D721Med (cell line): ENCODE measurements around the gene ADAM8.

Experiments
- DNase-seq: peaks from one replicate; pipeline ENCODE4 v3.0.0; 2011; ENCODE audit warnings: low spot score; ENCODE audit not compliant: insufficient read length
- FAIRE-seq: peaks from 2 replicates; lab custom pipeline; 2011; peaks lifted over from hg19 to GRCh38; lab: Jason Lieb, UNC
- TF ChIP-seq, protein P1 (sequence below): IDR thresholded peaks from 2 replicates; pipeline ENCODE4 v1.5.1; 2012; ENCODE audit warnings: mild to moderate bottlenecking, control low read depth; ENCODE audit not compliant: insufficient read depth; ENCODE audit errors: missing control alignments

The ADAM8 gene

DNA sequence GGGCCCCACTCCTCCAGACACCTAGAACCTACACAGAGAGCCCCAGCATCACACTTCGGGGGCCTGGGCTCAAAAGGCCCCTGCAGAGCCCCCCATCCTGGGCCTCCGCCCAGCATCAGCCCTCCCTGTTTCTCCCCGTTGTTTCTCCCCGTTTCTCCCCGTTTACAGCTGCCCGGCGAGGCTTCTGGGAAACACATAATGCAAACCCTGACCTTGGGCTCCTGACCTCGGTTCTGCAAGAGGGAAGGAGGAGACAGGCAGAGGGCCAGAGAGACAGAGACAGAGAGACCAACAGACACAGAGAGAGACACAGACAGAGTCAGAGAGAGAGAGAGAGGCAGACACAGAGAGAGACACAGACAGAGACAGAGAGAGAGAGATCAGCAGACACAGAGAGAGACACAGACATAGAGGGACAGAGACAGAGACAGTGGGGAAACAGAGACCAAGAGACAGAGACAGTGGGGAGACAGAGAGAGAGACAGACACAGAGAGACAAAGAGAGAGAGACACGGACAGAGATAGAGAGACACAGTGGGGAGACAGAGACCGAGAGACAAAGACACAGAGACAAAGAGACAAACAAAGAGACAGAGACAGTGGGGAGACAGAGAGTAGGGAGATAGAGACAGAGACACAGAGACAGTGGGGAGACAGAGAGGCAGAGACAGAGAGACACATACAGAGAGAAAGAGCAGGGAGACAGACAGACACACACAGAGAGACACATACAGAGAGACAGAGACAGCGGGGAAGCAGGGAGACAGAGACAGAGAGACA, 26.5 kb downstream of the ADAM8 start:
- FAIRE-seq (no peak), DNase-seq (no peak)
- TF ChIP-seq, protein P1, sequence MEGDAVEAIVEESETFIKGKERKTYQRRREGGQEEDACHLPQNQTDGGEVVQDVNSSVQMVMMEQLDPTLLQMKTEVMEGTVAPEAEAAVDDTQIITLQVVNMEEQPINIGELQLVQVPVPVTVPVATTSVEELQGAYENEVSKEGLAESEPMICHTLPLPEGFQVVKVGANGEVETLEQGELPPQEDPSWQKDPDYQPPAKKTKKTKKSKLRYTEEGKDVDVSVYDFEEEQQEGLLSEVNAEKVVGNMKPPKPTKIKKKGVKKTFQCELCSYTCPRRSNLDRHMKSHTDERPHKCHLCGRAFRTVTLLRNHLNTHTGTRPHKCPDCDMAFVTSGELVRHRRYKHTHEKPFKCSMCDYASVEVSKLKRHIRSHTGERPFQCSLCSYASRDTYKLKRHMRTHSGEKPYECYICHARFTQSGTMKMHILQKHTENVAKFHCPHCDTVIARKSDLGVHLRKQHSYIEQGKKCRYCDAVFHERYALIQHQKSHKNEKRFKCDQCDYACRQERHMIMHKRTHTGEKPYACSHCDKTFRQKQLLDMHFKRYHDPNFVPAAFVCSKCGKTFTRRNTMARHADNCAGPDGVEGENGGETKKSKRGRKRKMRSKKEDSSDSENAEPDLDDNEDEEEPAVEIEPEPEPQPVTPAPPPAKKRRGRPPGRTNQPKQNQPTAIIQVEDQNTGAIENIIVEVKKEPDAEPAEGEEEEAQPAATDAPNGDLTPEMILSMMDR, result no peak

DNA sequence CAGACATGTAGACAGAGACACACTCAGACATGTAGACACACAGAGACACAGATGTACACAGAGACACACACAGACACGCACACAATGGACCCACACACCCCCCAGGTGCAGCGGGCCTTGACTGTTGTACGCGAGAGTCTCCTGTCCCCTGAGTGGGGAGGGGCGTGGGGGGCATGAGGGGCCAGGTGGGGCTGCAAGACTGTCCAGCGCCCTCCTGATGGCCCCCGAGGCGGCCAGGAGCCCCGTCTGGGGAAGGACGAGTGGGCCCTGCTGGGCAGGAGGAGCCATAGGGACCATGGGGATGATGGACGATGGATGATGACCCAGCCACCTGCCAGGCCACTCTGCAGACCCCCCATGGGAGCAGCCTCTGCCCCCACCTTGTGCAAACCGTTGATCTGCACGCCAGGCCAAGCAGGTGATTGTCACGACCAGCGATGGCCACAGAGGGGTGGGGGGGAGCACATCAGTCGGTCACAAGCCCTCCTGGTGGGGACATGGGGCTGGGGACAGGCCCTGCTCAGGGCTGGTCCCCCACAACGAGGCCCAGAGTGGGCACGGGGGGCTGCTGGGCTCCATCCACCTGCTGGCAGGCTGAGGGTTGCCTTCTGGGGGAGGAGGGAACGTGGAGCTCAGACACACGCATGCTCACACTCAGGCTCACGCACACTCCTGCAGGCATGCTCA, 27.4 kb downstream of the ADAM8 start:
- no peak for DNase-seq
- no peak for FAIRE-seq
- TF ChIP-seq, protein P1, result no peak

DNA sequence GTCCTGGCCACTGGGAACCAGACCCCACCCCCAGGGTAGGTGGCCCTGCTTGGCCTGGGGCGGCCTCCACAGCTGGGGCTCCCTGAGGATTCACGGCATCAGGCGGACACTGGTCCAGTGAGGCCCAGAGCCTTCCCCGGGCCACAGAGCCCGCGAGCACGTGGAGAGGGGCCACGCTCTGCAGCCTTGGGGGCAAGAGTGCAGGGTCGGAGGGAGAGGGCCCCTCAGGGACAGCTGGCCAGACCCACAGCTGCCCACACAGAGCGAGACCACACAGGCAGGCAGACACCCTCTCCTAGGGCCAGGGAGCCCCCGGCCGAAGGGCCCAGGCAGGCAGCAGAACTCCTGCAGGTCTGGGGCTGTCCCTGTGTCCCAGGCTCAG, 28.3 kb downstream of the ADAM8 start:
- DNase-seq (no peak), FAIRE-seq (no peak)
- TF ChIP-seq, protein P1, result no peak

DNA sequence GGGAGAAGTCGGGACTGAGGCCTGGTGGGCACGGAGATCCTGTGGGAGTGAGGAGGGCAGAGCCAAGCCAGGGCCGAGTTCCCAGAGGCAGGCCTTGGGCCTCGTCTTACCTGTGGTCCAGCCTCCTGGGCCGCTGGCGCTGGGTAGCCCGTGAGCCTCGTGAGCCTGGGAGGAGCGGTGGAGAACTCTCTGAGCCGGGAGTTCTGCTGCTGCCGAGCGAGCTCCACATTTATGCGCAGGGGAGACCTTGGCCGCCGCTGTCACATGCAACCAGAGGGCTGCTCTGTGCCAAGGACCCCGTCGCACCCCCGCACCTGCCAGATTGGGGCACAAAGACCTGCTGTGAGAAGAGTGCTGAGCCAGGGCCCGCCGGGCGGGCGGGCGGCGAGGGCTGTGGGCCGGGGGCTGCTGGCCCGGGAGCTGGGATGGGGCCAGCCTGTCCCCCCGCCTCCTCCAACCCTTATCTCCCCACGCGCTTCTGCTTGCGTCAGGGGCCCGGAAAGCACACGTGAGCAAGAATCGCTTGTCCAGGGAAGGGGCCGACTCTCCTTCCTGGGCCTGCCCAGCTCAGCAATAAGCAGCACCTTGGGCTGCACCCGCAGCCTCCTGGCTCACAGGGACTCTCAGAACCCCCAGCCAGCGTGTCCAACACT, 28.9 kb downstream of the ADAM8 start:
- TF ChIP-seq, protein P1, result no peak

DNA sequence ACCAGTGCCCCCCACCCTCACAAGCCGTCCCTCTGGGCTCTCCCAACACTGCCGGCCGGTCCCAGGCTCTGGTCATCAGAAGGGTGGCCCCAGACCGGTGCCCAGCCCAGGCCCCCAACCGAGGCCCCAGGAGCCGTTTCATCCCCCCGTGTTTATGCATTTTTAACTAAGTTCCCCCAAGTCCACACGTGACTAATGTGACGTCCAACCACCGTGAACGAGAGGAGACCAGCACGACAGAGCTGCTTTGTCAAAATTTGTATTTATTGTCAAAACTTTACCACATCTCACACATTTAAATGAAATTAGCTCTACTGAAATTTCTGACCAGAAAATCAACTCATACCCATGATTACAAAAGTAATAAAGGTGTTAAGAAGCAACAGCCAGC, 30.4 kb downstream of the ADAM8 start:
- no peak for DNase-seq
- FAIRE-seq, result no peak
- TF ChIP-seq, protein P1, result no peak

More for the DNA sequence above, 28.9 kb downstream of the ADAM8 start:
- no peak for FAIRE-seq
- DNase-seq, result no peak

DNA sequence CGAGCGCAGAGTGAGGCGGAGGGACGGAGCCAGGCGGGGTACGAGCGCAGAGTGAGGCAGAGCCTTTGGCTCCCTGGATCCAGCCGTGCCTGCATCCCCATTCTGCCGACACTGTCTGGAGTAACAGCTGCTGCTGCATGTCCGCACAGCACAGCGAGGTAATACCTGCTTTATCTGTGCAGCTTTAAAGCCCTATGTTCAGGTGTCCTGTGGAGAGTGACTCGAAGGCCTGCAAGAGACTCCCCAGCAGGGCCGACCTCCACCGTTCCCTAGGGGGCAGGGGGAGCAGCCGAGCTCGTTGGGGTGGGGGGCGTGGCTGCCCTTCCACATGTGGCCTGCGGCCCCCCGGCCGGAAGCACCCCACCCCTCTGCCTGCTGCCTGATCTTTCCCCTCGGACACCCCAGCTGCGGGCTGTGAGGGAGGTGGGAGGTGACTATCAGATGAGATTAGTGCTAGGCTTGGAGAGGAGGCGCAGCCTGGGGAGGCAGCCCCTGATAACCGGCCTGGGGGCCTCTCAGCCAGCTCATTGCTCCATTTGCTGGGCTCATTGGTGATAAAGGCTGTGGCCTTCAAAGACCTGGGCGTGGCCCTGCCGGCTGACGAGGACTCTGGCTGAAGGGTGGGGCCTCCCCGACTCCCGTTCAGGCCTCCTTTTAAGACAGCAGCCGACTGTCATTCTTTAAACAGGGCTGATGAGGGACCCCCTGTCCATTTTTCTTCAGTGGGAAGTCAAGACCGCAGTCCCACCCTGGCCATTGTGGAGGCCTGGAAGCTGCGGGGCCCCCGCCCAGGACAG, 31.0 kb downstream of the ADAM8 start:
- DNase-seq (no peak), FAIRE-seq (no peak)
- TF ChIP-seq, protein P1, result no peak
